K562 (cell line): ENCODE data around the gene BCAS3. TPM values are rescaled to one million over a fixed set of nuclear protein-coding genes. Genes with fewer than 3 reads are reported as not detected.
A peak's percentile ranks its signal among the peaks of the same experiment; 100 is the strongest.

ENCODE experiments used
- ATAC-seq: fragments of 200-7000 bp; cut with Tn5 transposase; 3 replicates; pipeline ENCODE4 v1.9.1; 2020; ENCODE audit warnings: moderate library complexity
- BruUV-seq: library from RNA; stranded (reverse); fragments of 400-500 nt; replicated peaks from 2 replicates; lab custom pipeline; 2021; lab: Mats Ljungman, UMichigan
- CTCF ChIA-PET: fragments of 300-600 bp; formaldehyde crosslinking; extraction: SDS; loops from one replicate; lab custom pipeline; 2021; ENCODE audit warnings: low intra/inter-chr PET ratio; lab: Yijun Ruan, JAX
- POLR2A ChIA-PET: fragments of 300-600, 350-650 bp; sonication (Branson Sonifier 250); formaldehyde crosslinking; extraction: SDS; loops from one replicate; lab custom pipeline; 2021; ENCODE audit warnings: antibody characterized with exemption, inconsistent platforms; lab: Yijun Ruan, JAX
- DNase-seq, 4 experiments: peaks; one replicate each; pipeline versions ENCODE4 v3.0.0 to v3.0.0-alpha.2; 2011 to 2018; ENCODE audit warnings: low spot score in 3 of 4, mixed read lengths in 3 of 4; ENCODE audit errors: extremely low read depth in 1 of 4
- FAIRE-seq: peaks from 2 replicates; lab custom pipeline; 2011; peaks lifted over from hg19 to GRCh38; lab: Jason Lieb, UNC
- H2AFZ ChIP-seq: 2 replicates; pipeline ENCODE4 v1.6.0; 2011; ENCODE audit warnings: low read depth, low read length, control low read depth, inconsistent platforms
- H3K27ac ChIP-seq: fragments of 200-600 bp; 3 replicates; pipeline ENCODE4 v1.8.0; 2011; ENCODE audit warnings: low read depth, mild to moderate bottlenecking, control low read depth, inconsistent platforms, low read length, moderate library complexity, mixed read lengths; ENCODE audit errors: extremely low read depth
- H3K27me3 ChIP-seq, 2 experiments: fragments of 300-600 bp in 1 of 2; 2 replicates in 1 of 2; 3 replicates in 1 of 2; pipeline versions ENCODE4 v1.6.0 to v1.8.0; 2011; ENCODE audit warnings: inconsistent platforms in 2 of 2, low read length in 2 of 2, mild to moderate bottlenecking in 1 of 2, mixed read lengths in 1 of 2, moderate library complexity in 1 of 2; ENCODE audit not compliant: control insufficient read depth in 2 of 2, insufficient read depth in 2 of 2
- H3K36me3 ChIP-seq: fragments of 300-600 bp; 3 replicates; pipeline ENCODE4 v1.8.0; 2011; ENCODE audit warnings: mild to moderate bottlenecking, low read length, inconsistent platforms; ENCODE audit not compliant: control insufficient read depth, insufficient read depth
- H3K4me1 ChIP-seq, 2 experiments: fragments of 200-600 bp in 1 of 2; replicated peaks in 1 of 2; 2 replicates in 1 of 2; 3 replicates in 1 of 2; pipeline versions ENCODE4 v1.5.1 to v1.8.0; 2011; ENCODE audit warnings: inconsistent platforms in 2 of 2, low read length in 2 of 2, mild to moderate bottlenecking in 1 of 2, mixed read lengths in 1 of 2, moderate library complexity in 1 of 2; ENCODE audit not compliant: control insufficient read depth in 2 of 2, insufficient read depth in 2 of 2
- H3K4me2 ChIP-seq: 2 replicates; pipeline ENCODE4 v1.6.1; 2011; ENCODE audit warnings: low read length, control low read depth, inconsistent platforms, mixed read lengths; ENCODE audit not compliant: insufficient read depth
- H3K4me3 ChIP-seq: fragments of 200-600 bp; sonication (generic), shearing (Covaris generic); 2 replicates; pipeline ENCODE4 v1.5.1; 2016; ENCODE audit warnings: control low read depth, inconsistent platforms
- H3K79me2 ChIP-seq: fragments of 200-600 bp; 3 replicates; pipeline ENCODE4 v1.8.0; 2011; ENCODE audit warnings: low read length, inconsistent platforms; ENCODE audit not compliant: control insufficient read depth, insufficient read depth
- H3K9ac ChIP-seq, 2 experiments: 2 replicates each; pipeline versions ENCODE4 v1.6.0 to v1.6.1; 2011; ENCODE audit warnings: low read depth in 2 of 2, low read length in 2 of 2, control low read depth in 1 of 2, inconsistent platforms in 1 of 2, mild to moderate bottlenecking in 1 of 2, mixed read lengths in 1 of 2; ENCODE audit not compliant: insufficient read depth in 1 of 2
- H3K9me1 ChIP-seq: one replicate; pipeline ENCODE4 v1.6.0; 2011; ENCODE audit warnings: inconsistent platforms, mild to moderate bottlenecking, low read length, moderate library complexity; ENCODE audit not compliant: control insufficient read depth, insufficient read depth
- H3K9me3 ChIP-seq: replicated peaks from 2 replicates; pipeline ENCODE4 v1.5.1; 2011; ENCODE audit warnings: low read depth, low read length, inconsistent platforms; ENCODE audit not compliant: control insufficient read depth, insufficient read depth
- H4K20me1 ChIP-seq: replicated peaks from 2 replicates; pipeline ENCODE4 v1.6.1; 2011; ENCODE audit warnings: low read length, inconsistent platforms, mixed read lengths; ENCODE audit not compliant: control insufficient read depth, insufficient read depth
- ASH1L ChIP-seq: fragments of 450-650 bp; IDR thresholded peaks from 2 replicates; pipeline ENCODE4 v1.6.1; 2018; ENCODE audit warnings: borderline replicate concordance, mild to moderate bottlenecking, low read depth; ENCODE audit not compliant: partially characterized antibody
- ZBTB11 ChIP-seq, 3 experiments: fragments of 200-800 bp in 1 of 3; fragments of 250-450 bp in 1 of 3; fragments of 450-650 bp in 1 of 3; sonication (Bioruptor Pico) in 1 of 3; sonication (Bioruptor generic) in 1 of 3; formaldehyde crosslinking in 1 of 3; IDR thresholded peaks; 2 replicates each; pipeline versions ENCODE4 v1.6.1 to v1.8.0; 2016 to 2022; ENCODE audit warnings: mild to moderate bottlenecking in 2 of 3, missing genetic modification characterization in 2 of 3, missing compliant biosample characterization in 1 of 3, moderate library complexity in 1 of 3
- ZNF57 ChIP-seq: fragments of 450-650 bp; formaldehyde crosslinking; IDR thresholded peaks from 2 replicates; pipeline ENCODE4 v1.4.0; 2020; ENCODE audit warnings: mild to moderate bottlenecking, moderate library complexity
- WGBS: fragments of 100-300 bp; shearing (Covaris generic); methylation state at CpG from one replicate; pipeline ENCODE4 v1.1.6; 2016; ENCODE audit warnings: low coverage, mixed read lengths; ENCODE audit not compliant: insufficient coverage; ENCODE audit errors: missing lambda C conversion rate; 5-methylcytosine and 5-hydroxymethylcytosine counted together
- in situ Hi-C: fragments of 300-500 bp; cut with MboI; formaldehyde crosslinking; loops from 4 replicates; pipeline ENCODE4 v1.15.0; 2018; ENCODE audit warnings: inconsistent platforms, mixed read lengths
- intact Hi-C: fragments of 100-400 bp; cut with micrococcal nuclease; formaldehyde crosslinking; loops from 2 replicates; pipeline ENCODE4 v1.14.2; 2022
- polyA plus RNA-seq, 8 experiments: library from polyadenylated mRNA; depleted of rRNA in 4 of 8; stranded (reverse) in 5 of 8; unstranded in 3 of 8; fragments of >200 nt; fragmentation: Nextera tagmentation in 2 of 8; fragmentation: Illumina TruSeq in 1 of 8; extraction: Ambion mirVana in 2 of 8; extraction: Trizol in 1 of 8; gene quantifications; 2 replicates each; pipeline versions ENCODE4 v1.2.1 to v1.2.3, GENCODE V29; 2011 to 2014; ENCODE audit warnings: inconsistent platforms in 1 of 8, missing spikeins in 1 of 8
- total RNA-seq, 7 experiments: library from RNA; depleted of rRNA in 6 of 7; stranded (reverse); fragments of >200 nt in 6 of 7; fragmentation: Illumina TruSeq in 2 of 7; extraction: Trizol in 2 of 7; gene quantifications; 2 replicates each; pipeline versions ENCODE4 v1.2.1 to v1.2.3, GENCODE V29; 2011 to 2021; ENCODE audit warnings: low replicate concordance in 1 of 7

The BCAS3 gene
- total and polyA plus RNA-seq, 9 of the 15 experiments (the other 6 are each of a cell fraction or from before 2014, with no cell fraction given), result 1.9 to 5.5 (median 3.5) TPM

DNA sequence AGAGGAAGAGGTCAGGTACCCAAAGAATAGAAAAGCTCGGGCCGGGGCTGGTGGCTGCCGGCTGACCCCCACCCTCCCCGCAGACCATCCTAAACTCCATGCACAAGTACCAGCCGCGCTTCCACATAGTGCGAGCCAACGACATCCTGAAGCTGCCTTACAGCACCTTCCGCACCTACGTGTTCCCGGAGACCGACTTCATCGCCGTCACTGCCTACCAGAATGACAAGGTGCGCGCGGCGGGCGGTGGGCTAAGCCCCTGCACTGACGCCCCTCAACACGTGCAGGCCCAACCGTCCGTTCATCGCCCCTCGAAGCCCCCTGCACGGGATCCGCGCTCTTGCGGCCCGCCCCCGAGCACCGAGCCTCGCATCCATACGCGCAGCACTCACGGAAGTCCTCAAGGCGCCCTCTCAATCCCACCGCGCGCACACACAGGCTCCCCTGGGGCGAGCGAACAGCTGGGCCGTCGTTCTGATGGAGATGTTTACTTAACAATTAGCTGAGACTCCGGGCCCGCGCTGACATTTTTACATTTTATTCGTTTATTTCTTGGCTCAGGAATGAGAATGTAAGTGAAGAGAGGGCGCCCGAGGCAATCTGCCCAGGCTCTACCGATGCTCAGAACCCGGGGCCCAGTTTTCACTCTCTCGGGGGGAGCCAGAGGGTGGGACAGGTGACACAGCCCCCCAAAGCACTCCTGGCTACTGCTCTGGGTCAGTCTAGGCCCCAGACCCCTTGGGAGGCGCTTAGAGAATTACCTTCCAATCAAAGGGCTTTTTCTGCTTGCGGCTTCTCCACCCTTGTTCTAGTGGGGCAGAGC, 725.5 kb downstream of the BCAS3 start:
- no peak for TF ChIP-seq ZNF57 (CRISPR knock-in tag)
- peak in 1 of 3 experiments; percentile 95; a peak in 2 of 6 replicates for TF ChIP-seq ZBTB11 (CRISPR knock-in tag; IDR thresholded peaks at IDR 0.05)
- TF ChIP-seq ASH1L, result no peak
- TF ChIP-seq, all 486 proteins: peak for 1
- H3K36me3 ChIP-seq, result no peaks in the 10 kb centered on the region
- POLR2A ChIA-PET, result no interaction called here
- H3K27me3 ChIP-seq, result peaks cover 14 to 62% of the 10 kb centered on the region in 2 experiments; a peak in 3 of 5 replicates
- FAIRE-seq, result no peak
- no peak overlapping the region for H3K4me2 ChIP-seq
- no peak overlapping the region for H3K9ac ChIP-seq
- no peak for DNase-seq
- 27% methylated on average over 44 of the region's 55 CpGs for WGBS
- BruUV-seq, result no TSS peak
- no peaks in the 10 kb centered on the region for H4K20me1 ChIP-seq
- no peaks in the 10 kb centered on the region for H3K79me2 ChIP-seq
- H3K4me1 ChIP-seq, result peaks cover 0 to 10% of the 10 kb centered on the region in 2 experiments; a peak in 2 of 5 replicates
- intact Hi-C loops (no loop called here), in situ Hi-C loops (no loop called here)
- H3K4me3 ChIP-seq, result no peak overlapping the region
- H3K9me1 ChIP-seq, result no peaks in the 10 kb centered on the region
- H2AFZ ChIP-seq, result no peak overlapping the region
- no peak overlapping the region for H3K27ac ChIP-seq
- ATAC-seq, result no peak
- CTCF ChIA-PET, result no interaction called here
- no peaks in the 10 kb centered on the region for H3K9me3 ChIP-seq
